HAP-1 (cell line): ENCODE results near the gene SYT8.
"Not testable (repeated sequence)": the region's sequence is repeated elsewhere in the genome, so short reads cannot be mapped to it uniquely, and the experiment has no call there.

Experiments used
- DNase-seq, 2 experiments: peaks; one replicate each; pipeline ENCODE4 v3.0.0-alpha.2; 2016 to 2020; ENCODE audit warnings: low spot score in 2 of 2
- H3K27me3 ChIP-seq: fragments of 250-450 bp; sonication (Bioruptor Pico); 2 replicates; pipeline ENCODE4 v1.5.1; 2020; ENCODE audit warnings: low read depth, mild to moderate bottlenecking, moderate library complexity
- H3K36me3 ChIP-seq: fragments of 250-450 bp; sonication (Bioruptor Pico); replicated peaks from 2 replicates; pipeline ENCODE4 v1.5.1; 2020; ENCODE audit warnings: mild to moderate bottlenecking
- H3K4me1 ChIP-seq: fragments of 250-450 bp; sonication (Bioruptor Pico); 2 replicates; pipeline ENCODE4 v1.5.1; 2020; ENCODE audit warnings: mild to moderate bottlenecking
- H3K4me3 ChIP-seq: fragments of 250-450 bp; sonication (Bioruptor Pico); 2 replicates; pipeline ENCODE4 v1.5.1; 2020; ENCODE audit warnings: mild to moderate bottlenecking, moderate library complexity
- H3K9me3 ChIP-seq: fragments of 250-450 bp; sonication (Bioruptor Pico); 2 replicates; pipeline ENCODE4 v1.5.1; 2020; ENCODE audit warnings: mild to moderate bottlenecking, moderate library complexity
- in situ Hi-C: fragments of 300-500 bp; cut with MboI; formaldehyde crosslinking; loops from 3 replicates; pipeline ENCODE4 v1.14.3; 2020; ENCODE audit warnings: low sequenced_read_pairs, inconsistent platforms, mixed read lengths

SYT8 gene

GRCh38 chr11:1868056-1868635 is 33.4 kb downstream of the SYT8 start:
- H3K4me1 ChIP-seq: no peaks in the 10 kb centered on the region
- H3K27me3 ChIP-seq: peaks cover 26% of the 10 kb centered on the region; the same call in 1 of the 2 replicates
- no peak for DNase-seq
- H3K36me3 ChIP-seq: no peaks in the 10 kb centered on the region
- in situ Hi-C loops: loop anchor here (25.0 kb wide), 1 partner anchor 294 kb away; the partner anchor contains the start of genes INS and TH
- H3K9me3 ChIP-seq: no peaks in the 10 kb centered on the region
- no peak overlapping the region for H3K4me3 ChIP-seq

GRCh38 chr11:1868636-1869291 is 34.0 kb downstream of the SYT8 start:
- in situ Hi-C loops: loop anchor here (25.0 kb wide), 1 partner anchor 294 kb away; the partner anchor contains the start of genes INS and TH
- no peaks in the 10 kb centered on the region for H3K36me3 ChIP-seq
- no peak for DNase-seq
- no peaks in the 10 kb centered on the region for H3K4me1 ChIP-seq
- H3K27me3 ChIP-seq: peaks cover 26% of the 10 kb centered on the region; the same call in 1 of the 2 replicates
- no peaks in the 10 kb centered on the region for H3K9me3 ChIP-seq
- H3K4me3 ChIP-seq: no peak overlapping the region

GRCh38 chr11:1869427-1870325 is 34.9 kb downstream of the SYT8 start:
- H3K36me3 ChIP-seq: no peaks in the 10 kb centered on the region
- no peaks in the 10 kb centered on the region for H3K4me1 ChIP-seq
- H3K9me3 ChIP-seq: no peaks in the 10 kb centered on the region
- H3K27me3 ChIP-seq: peaks cover 26% of the 10 kb centered on the region; the same call in 1 of the 2 replicates
- in situ Hi-C loops: loop anchor here (25.0 kb wide), 1 partner anchor 293 kb away; the partner anchor contains the start of genes INS and TH
- H3K4me3 ChIP-seq: no peak overlapping the region
- DNase-seq: no peak

- Histone ChIP-seq H3K9me3 (no peaks in the 10 kb centered on the region), H3K4me1 (no peaks in the 10 kb centered on the region), H3K4me3 (no peak overlapping the region), H3K36me3 (no peaks in the 10 kb centered on the region), H3K27me3 (peaks cover 26% of the 10 kb centered on the region; the same call in 1 of the 2 replicates)
- no peak for DNase-seq
- in situ Hi-C loops: loop anchor here (25.0 kb wide), 1 partner anchor 292 kb away; the partner anchor contains the start of genes INS and TH
Measured at GRCh38 chr11:1870326-1870696, 35.5 kb downstream of the SYT8 start.

GRCh38 chr11:1870721-1871466 is 36.1 kb downstream of the SYT8 start:
- no peaks in the 10 kb centered on the region for H3K9me3 ChIP-seq
- no peak for DNase-seq
- in situ Hi-C loops: loop anchor here (25.0 kb wide), 1 partner anchor 291 kb away; the partner anchor contains the start of genes INS and TH
- H3K36me3 ChIP-seq: no peaks in the 10 kb centered on the region
- H3K27me3 ChIP-seq: peaks cover 26% of the 10 kb centered on the region; the same call in 1 of the 2 replicates
- H3K4me1 ChIP-seq: no peaks in the 10 kb centered on the region
- H3K4me3 ChIP-seq: no peak overlapping the region

- no peaks in the 10 kb centered on the region for H3K36me3 ChIP-seq
- H3K4me3 ChIP-seq: no peak overlapping the region
- no peak for DNase-seq
- no peaks in the 10 kb centered on the region for H3K4me1 ChIP-seq
- in situ Hi-C loops: loop anchor here (25.0 kb wide), 1 partner anchor 291 kb away; the partner anchor contains the start of genes INS and TH
- no peaks in the 10 kb centered on the region for H3K9me3 ChIP-seq
- peaks cover 26% of the 10 kb centered on the region; the same call in 1 of the 2 replicates for H3K27me3 ChIP-seq
Measured at GRCh38 chr11:1871531-1871930, 36.7 kb downstream of the SYT8 start.

GRCh38 chr11:1872267-1872985 is 37.6 kb downstream of the SYT8 start:
- Histone ChIP-seq H3K9me3 (no peaks in the 10 kb centered on the region), H3K36me3 (no peaks in the 10 kb centered on the region), H3K4me3 (no peak overlapping the region), H3K4me1 (no peaks in the 10 kb centered on the region), H3K27me3 (peaks cover 26% of the 10 kb centered on the region; the same call in 1 of the 2 replicates)
- DNase-seq: no peak
- in situ Hi-C loops: loop anchor here (25.0 kb wide), 1 partner anchor 290 kb away; the partner anchor contains the start of genes INS and TH

- DNase-seq: no peak
- Histone ChIP-seq H3K9me3 (no peaks in the 10 kb centered on the region), H3K27me3 (peaks cover 26% of the 10 kb centered on the region; the same call in 1 of the 2 replicates), H3K4me1 (no peaks in the 10 kb centered on the region), H3K4me3 (no peak overlapping the region), H3K36me3 (no peaks in the 10 kb centered on the region)
- in situ Hi-C loops: loop anchor here (25.0 kb wide), 1 partner anchor 289 kb away; the partner anchor contains the start of genes INS and TH
Measured at GRCh38 chr11:1873048-1873812, 38.4 kb downstream of the SYT8 start.

- not testable (repeated sequence) for H3K9me3 ChIP-seq, H3K4me3 ChIP-seq, H3K4me1 ChIP-seq, DNase-seq, H3K36me3 ChIP-seq
- in situ Hi-C loops: loop anchor here (25.0 kb wide), 1 partner anchor 289 kb away; the partner anchor contains the start of genes INS and TH
- H3K27me3 ChIP-seq: peaks cover 23% of the 10 kb centered on the region; the same call in 1 of the 2 replicates
Measured at GRCh38 chr11:1873813-1874150, 39.0 kb downstream of the SYT8 start.

GRCh38 chr11:1874441-1875092 is 39.8 kb downstream of the SYT8 start:
- in situ Hi-C loops: loop anchor here (25.0 kb wide), 1 partner anchor 288 kb away; the partner anchor contains the start of genes INS and TH
- not testable (repeated sequence) for H3K4me1 ChIP-seq, DNase-seq, H3K36me3 ChIP-seq, H3K4me3 ChIP-seq, H3K9me3 ChIP-seq
- peaks cover 19% of the 10 kb centered on the region; the same call in 1 of the 2 replicates for H3K27me3 ChIP-seq

GRCh38 chr11:1875093-1875850 is 40.5 kb downstream of the SYT8 start:
- DNase-seq: no peak
- Histone ChIP-seq H3K4me1 (no peaks in the 10 kb centered on the region), H3K4me3 (no peak overlapping the region), H3K9me3 (no peaks in the 10 kb centered on the region), H3K36me3 (no peaks in the 10 kb centered on the region), H3K27me3 (peaks cover 12% of the 10 kb centered on the region; the same call in 1 of the 2 replicates)
- in situ Hi-C loops: no loop called here
